Suprapubic skin (tissue), 4 donors: Measurements from ENCODE around the gene ARHGAP44.

Source experiments
- EP300 ChIP-seq: sonication (generic); formaldehyde crosslinking; IDR thresholded peaks from one replicate; pipeline ENCODE4 v1.6.1; 2017; ENCODE audit warnings: antibody characterized with exemption
- POLR2A ChIP-seq, 2 donors: fragments of 450-650 bp; IDR thresholded peaks; one replicate each; pipeline ENCODE4 v1.6.1; 2017; ENCODE audit warnings: antibody characterized with exemption in 2 of 2, mild to moderate bottlenecking in 2 of 2, moderate library complexity in 2 of 2
- POLR2AphosphoS5 ChIP-seq, 3 donors: sonication (generic); formaldehyde crosslinking; IDR thresholded peaks; one replicate each; pipeline ENCODE4 v1.6.1; 2017; ENCODE audit warnings: antibody characterized with exemption in 3 of 3
- TF ChIP-seq, protein P1 (sequence below), 2 donors: fragments of 200-600 bp in 1 of 2; fragments of 450-650 bp in 1 of 2; sonication (generic) in 1 of 2; IDR thresholded peaks; one replicate each; pipeline ENCODE4 v1.5.1; 2016 to 2019; ENCODE audit warnings: antibody characterized with exemption in 2 of 2, mild to moderate bottlenecking in 1 of 2, moderate library complexity in 1 of 2

DNA sequence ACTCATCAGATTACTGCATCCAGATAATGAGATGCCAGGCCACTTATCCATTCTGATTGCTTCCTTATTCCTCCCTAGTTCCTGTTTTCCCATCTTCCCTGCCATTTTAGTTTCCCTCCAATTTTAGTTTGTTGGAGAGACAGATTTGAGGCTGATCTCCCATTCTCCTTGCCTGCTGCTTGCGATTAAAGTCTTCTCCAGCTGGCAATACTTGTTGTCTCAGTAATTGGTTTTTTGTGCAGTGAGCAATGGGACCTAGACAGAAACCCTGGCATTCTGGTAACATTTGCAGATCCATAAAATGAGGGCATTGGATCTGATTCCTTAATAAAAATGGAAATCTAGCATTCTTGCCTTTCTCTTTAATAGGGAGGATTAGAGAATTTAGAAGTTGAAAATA lies 246.1 kb downstream of the ARHGAP44 start:
- TF ChIP-seq, protein P1, sequence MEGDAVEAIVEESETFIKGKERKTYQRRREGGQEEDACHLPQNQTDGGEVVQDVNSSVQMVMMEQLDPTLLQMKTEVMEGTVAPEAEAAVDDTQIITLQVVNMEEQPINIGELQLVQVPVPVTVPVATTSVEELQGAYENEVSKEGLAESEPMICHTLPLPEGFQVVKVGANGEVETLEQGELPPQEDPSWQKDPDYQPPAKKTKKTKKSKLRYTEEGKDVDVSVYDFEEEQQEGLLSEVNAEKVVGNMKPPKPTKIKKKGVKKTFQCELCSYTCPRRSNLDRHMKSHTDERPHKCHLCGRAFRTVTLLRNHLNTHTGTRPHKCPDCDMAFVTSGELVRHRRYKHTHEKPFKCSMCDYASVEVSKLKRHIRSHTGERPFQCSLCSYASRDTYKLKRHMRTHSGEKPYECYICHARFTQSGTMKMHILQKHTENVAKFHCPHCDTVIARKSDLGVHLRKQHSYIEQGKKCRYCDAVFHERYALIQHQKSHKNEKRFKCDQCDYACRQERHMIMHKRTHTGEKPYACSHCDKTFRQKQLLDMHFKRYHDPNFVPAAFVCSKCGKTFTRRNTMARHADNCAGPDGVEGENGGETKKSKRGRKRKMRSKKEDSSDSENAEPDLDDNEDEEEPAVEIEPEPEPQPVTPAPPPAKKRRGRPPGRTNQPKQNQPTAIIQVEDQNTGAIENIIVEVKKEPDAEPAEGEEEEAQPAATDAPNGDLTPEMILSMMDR (IDR thresholded peaks at IDR 0.05), result no peak
- no peak for TF ChIP-seq POLR2AphosphoS5 (IDR thresholded peaks at IDR 0.05)
- TF ChIP-seq POLR2A (IDR thresholded peaks at IDR 0.05), result no peak
- no peak for TF ChIP-seq EP300
